ENCODE results near the gene PLOD2.

The PLOD2 gene

GRCh38 chr3:146092230-146092629 is 68.8 kb downstream of the PLOD2 start:
- H3K4me3 ChIP-seq (ENCODE audit: low read depth, low read length), result no peak overlapping the region
- TF ChIP-seq CTCF (conservative IDR thresholded peaks at IDR 0.05; ENCODE audit: low read depth, low read length), result no peak
- DNase-seq (ENCODE audit: low read depth), result peak; percentile 12

GRCh38 chr3:146091397-146091796 is 69.6 kb downstream of the PLOD2 start:
- TF ChIP-seq CTCF (conservative IDR thresholded peaks at IDR 0.05; ENCODE audit: low read depth, low read length), result no peak
- no peak for DNase-seq (ENCODE audit: low read depth)
- H3K4me3 ChIP-seq (ENCODE audit: low read depth, low read length), result no peak overlapping the region

GRCh38 chr3:146090521-146090920 is 70.5 kb downstream of the PLOD2 start:
- no peak for TF ChIP-seq CTCF (conservative IDR thresholded peaks at IDR 0.05; ENCODE audit: low read depth, low read length)
- DNase-seq (ENCODE audit: low read depth), result no peak
- no peak overlapping the region for H3K4me3 ChIP-seq (ENCODE audit: low read depth, low read length)

- TF ChIP-seq CTCF (conservative IDR thresholded peaks at IDR 0.05; ENCODE audit: low read depth, low read length), result no peak
- H3K4me3 ChIP-seq (ENCODE audit: low read depth, low read length), result no peak overlapping the region
- DNase-seq (ENCODE audit: low read depth), result no peak
Measured at GRCh38 chr3:146088840-146089239, 72.1 kb downstream of the PLOD2 start.

- TF ChIP-seq CTCF (conservative IDR thresholded peaks at IDR 0.05; ENCODE audit: low read depth, low read length), result no peak
- H3K4me3 ChIP-seq (ENCODE audit: low read depth, low read length), result no peak overlapping the region
- no peak for DNase-seq (ENCODE audit: low read depth)
Measured at GRCh38 chr3:146087116-146087515, 73.9 kb downstream of the PLOD2 start.

GRCh38 chr3:146086211-146086610 is 74.8 kb downstream of the PLOD2 start:
- H3K4me3 ChIP-seq (ENCODE audit: low read depth, low read length), result no peak overlapping the region
- no peak for TF ChIP-seq CTCF (conservative IDR thresholded peaks at IDR 0.05; ENCODE audit: low read depth, low read length)
- DNase-seq (ENCODE audit: low read depth), result no peak

GRCh38 chr3:146085678-146086077 is 75.3 kb downstream of the PLOD2 start:
- DNase-seq (ENCODE audit: low read depth), result no peak
- no peak overlapping the region for H3K4me3 ChIP-seq (ENCODE audit: low read depth, low read length)
- TF ChIP-seq CTCF (conservative IDR thresholded peaks at IDR 0.05; ENCODE audit: low read depth, low read length), result no peak
